Parathyroid adenoma (tissue), 2 donors: Measurements from ENCODE around the gene HSPB2.

Source experiments
- H2AFZ ChIP-seq: fragments of 300-600 bp; sonication (generic); one replicate; pipeline ENCODE4 v1.7.0; 2017; ENCODE audit warnings: antibody characterized with exemption, mild to moderate bottlenecking
- H3K27ac ChIP-seq: fragments of 300-600 bp; sonication (generic); one replicate; pipeline ENCODE4 v1.7.0; 2017
- H3K27me3 ChIP-seq: fragments of 300-600 bp; sonication (generic); one replicate; pipeline ENCODE4 v1.7.0; 2017; ENCODE audit warnings: low read length; ENCODE audit not compliant: control insufficient read depth, insufficient read depth
- H3K36me3 ChIP-seq: fragments of 300-600 bp; sonication (generic); one replicate; pipeline ENCODE4 v1.7.0; 2017; ENCODE audit warnings: low read length; ENCODE audit not compliant: control insufficient read depth, insufficient read depth
- H3K4me1 ChIP-seq: fragments of 300-600 bp; sonication (generic); one replicate; pipeline ENCODE4 v1.7.0; 2017; ENCODE audit warnings: control low read depth
- H3K4me2 ChIP-seq: fragments of 300-600 bp; sonication (generic); one replicate; pipeline ENCODE4 v1.7.0; 2017; ENCODE audit warnings: low read length
- H3K4me3 ChIP-seq: fragments of 300-600 bp; sonication (generic); one replicate; pipeline ENCODE4 v1.7.0; 2017; ENCODE audit warnings: low read depth, low read length
- H3K79me2 ChIP-seq: fragments of 300-600 bp; sonication (generic); one replicate; pipeline ENCODE4 v1.7.0; 2017; ENCODE audit warnings: control low read depth
- H3K9ac ChIP-seq: fragments of 300-600 bp; sonication (generic); one replicate; pipeline ENCODE4 v1.7.0; 2017; ENCODE audit warnings: mild to moderate bottlenecking
- H3K9me3 ChIP-seq: fragments of 300-600 bp; sonication (generic); one replicate; pipeline ENCODE4 v1.7.0; 2017; ENCODE audit warnings: low read length; ENCODE audit not compliant: control insufficient read depth
- TF ChIP-seq, protein P1 (sequence below): fragments of 300-600 bp; sonication (generic); IDR thresholded peaks from one replicate; pipeline ENCODE4 v1.7.0; 2017; ENCODE audit warnings: antibody characterized with exemption, mild to moderate bottlenecking
- donor health status: primary hyperparathyroidism.

Gene HSPB2

GRCh38 chr11:111906680-111907079, 5.9 kb upstream of the HSPB2 start:
- H3K36me3 ChIP-seq, result no peaks in the 10 kb centered on the region
- peaks cover 21% of the 10 kb centered on the region for H3K4me1 ChIP-seq
- TF ChIP-seq, protein P1, sequence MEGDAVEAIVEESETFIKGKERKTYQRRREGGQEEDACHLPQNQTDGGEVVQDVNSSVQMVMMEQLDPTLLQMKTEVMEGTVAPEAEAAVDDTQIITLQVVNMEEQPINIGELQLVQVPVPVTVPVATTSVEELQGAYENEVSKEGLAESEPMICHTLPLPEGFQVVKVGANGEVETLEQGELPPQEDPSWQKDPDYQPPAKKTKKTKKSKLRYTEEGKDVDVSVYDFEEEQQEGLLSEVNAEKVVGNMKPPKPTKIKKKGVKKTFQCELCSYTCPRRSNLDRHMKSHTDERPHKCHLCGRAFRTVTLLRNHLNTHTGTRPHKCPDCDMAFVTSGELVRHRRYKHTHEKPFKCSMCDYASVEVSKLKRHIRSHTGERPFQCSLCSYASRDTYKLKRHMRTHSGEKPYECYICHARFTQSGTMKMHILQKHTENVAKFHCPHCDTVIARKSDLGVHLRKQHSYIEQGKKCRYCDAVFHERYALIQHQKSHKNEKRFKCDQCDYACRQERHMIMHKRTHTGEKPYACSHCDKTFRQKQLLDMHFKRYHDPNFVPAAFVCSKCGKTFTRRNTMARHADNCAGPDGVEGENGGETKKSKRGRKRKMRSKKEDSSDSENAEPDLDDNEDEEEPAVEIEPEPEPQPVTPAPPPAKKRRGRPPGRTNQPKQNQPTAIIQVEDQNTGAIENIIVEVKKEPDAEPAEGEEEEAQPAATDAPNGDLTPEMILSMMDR, result no peak
- no peaks in the 10 kb centered on the region for H3K9me3 ChIP-seq
- peak overlapping the region; percentile 26 for H3K4me2 ChIP-seq
- H3K9ac ChIP-seq, result no peak overlapping the region
- H2AFZ ChIP-seq, result peak overlapping the region; percentile 31
- no peak overlapping the region for H3K4me3 ChIP-seq
- no peaks in the 10 kb centered on the region for H3K79me2 ChIP-seq
- H3K27ac ChIP-seq, result peak overlapping the region; percentile 56
- no peaks in the 10 kb centered on the region for H3K27me3 ChIP-seq

- Histone ChIP-seq H3K4me3 (no peak overlapping the region), H3K36me3 (no peaks in the 10 kb centered on the region), H3K4me2 (no peak overlapping the region), H3K27me3 (no peaks in the 10 kb centered on the region), H3K4me1 (peaks cover 26% of the 10 kb centered on the region), H3K27ac (peak overlapping the region; percentile 49), H3K79me2 (no peaks in the 10 kb centered on the region), H3K9ac (no peak overlapping the region), H2AFZ (peak overlapping the region; percentile 79), H3K9me3 (no peaks in the 10 kb centered on the region)
- TF ChIP-seq, protein P1, result no peak
Measured at GRCh38 chr11:111908639-111909305, 3.8 kb upstream of the HSPB2 start.

DNA sequence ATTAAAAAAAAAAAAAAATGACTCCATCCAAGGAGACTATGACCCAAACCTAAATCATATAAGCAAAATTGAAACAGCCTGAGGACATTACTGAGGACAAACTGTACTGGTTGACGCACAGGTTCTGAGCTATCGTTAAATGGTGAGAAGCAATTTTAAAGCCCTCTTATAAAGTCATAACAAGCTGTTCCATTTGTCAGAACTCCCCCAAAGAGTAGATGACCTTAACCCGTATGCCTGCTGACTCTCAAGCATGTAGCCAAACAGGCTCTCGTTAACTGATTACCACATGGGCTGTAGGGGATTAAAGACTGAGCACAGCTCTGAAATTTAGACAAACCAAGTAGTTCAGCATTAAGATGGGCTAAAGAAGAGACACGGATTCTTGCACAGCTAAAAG, 3.2 kb upstream of the HSPB2 start:
- Histone ChIP-seq H3K4me1 (peaks cover 26% of the 10 kb centered on the region), H3K79me2 (no peaks in the 10 kb centered on the region), H3K27ac (peak overlapping the region; percentile 49), H3K36me3 (no peaks in the 10 kb centered on the region), H3K9ac (no peak overlapping the region), H3K4me2 (peak overlapping the region; percentile 31), H2AFZ (peak overlapping the region; percentile 79), H3K9me3 (no peaks in the 10 kb centered on the region), H3K27me3 (no peaks in the 10 kb centered on the region), H3K4me3 (no peak overlapping the region)
- TF ChIP-seq, protein P1, result no peak

DNA sequence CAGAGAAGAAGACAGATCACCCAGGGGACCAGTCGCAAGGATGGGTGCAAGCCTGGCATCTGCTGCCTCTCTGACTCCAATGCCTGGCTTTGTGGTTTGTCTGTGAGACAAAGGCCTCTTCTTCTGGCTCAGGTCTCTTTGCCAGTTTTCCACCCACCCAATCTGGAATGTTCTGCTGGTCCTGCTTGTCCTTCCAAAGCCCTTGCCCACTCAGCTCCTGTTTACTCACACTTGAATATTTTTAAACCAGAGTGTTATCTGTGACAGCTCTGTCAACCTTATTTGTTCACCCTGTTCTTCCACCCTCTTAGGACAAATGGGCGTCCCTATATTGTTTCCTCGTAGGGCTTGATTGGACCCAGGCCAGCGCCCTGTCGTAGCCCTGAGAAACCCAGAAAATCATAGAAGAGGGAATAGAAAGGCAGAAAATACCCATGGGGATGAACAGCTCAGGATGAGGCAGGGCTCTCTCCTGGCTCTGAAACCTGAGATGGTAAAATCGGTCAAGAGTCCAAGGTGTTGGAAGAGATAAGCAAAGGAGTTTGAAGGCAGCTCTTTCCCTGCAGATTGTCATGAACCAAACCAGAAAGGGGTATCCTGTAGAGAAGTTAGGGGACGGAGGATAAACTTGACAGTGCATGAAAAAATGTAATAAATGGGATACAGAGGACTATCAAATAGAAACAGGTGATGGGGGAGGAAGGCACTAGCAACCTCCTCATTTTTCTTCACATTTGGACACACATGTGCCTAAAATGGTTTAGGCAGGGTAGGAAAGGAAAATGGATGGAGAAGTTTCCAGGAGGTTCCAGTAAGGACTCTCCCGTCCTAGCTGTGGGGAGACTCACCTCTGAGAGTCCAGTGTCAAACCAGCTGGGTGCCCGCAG, 1.6 kb upstream of the HSPB2 start:
- Histone ChIP-seq H3K4me2 (peak overlapping the region; percentile 53), H3K9me3 (no peaks in the 10 kb centered on the region), H3K4me1 (peaks cover 26% of the 10 kb centered on the region), H3K4me3 (peak overlapping the region; percentile 40), H3K36me3 (no peaks in the 10 kb centered on the region), H3K27ac (peak overlapping the region; percentile 75), H2AFZ (peak overlapping the region; percentile 79), H3K9ac (no peak overlapping the region), H3K79me2 (no peaks in the 10 kb centered on the region), H3K27me3 (no peaks in the 10 kb centered on the region)
- TF ChIP-seq, protein P1, result no peak
